Measurements from ENCODE around the gene PADI1. TPM values are rescaled to one million over a fixed set of nuclear protein-coding genes. Genes with fewer than 3 reads are reported as not detected.

PADI1 gene
- total and polyA plus RNA-seq, 8 donors, result 0.37 to 98.2 TPM; not detected in 6

DNA sequence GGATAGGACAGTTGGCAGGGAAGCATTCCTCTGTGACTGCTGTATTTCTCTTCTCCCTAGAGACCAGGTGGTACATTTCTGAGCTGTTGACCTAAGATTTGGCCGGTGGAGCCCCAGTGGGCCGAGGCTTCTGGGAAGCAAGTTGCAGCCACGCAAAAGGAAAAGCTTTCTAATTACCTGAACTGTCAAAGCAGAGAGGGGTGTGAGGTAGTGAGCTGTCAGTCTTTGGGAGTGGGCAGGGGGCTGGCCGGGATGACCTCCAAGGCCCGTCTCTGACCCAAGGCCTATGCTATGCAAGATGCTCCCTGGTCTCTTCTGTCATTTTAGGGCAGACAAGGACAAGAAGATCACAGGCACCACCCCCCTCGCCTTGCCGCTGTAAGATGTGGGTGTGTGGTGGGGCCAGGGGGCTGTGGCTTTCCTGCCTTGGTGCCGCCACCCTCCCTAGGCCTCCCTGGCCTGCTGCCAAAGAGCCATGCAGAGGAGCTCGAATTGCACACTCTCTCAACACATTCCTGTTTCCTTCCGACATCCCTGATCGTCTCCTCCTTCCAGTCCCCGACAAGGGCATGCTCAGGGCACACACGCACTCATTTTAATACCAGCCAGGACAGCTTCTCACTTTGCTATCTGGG, 7.7 kb downstream of the PADI1 start:
- Histone ChIP-seq H3K36me3 (no peaks in the 10 kb centered on the region), H3K27me3 (peaks cover 0 to 63% (median 23%) of the 10 kb centered on the region in 3 donors), H3K9me3 (no peaks in the 10 kb centered on the region), H3K27ac (no peak overlapping the region), H3K4me3 (no peak overlapping the region), H3K4me1 (peaks cover 5 to 21% (median 13%) of the 10 kb centered on the region in 4 donors)
- intact Hi-C loops (cut with DNase I; ENCODE audit: low total_unique reads), result no loop called here
- TF ChIP-seq, protein P1, sequence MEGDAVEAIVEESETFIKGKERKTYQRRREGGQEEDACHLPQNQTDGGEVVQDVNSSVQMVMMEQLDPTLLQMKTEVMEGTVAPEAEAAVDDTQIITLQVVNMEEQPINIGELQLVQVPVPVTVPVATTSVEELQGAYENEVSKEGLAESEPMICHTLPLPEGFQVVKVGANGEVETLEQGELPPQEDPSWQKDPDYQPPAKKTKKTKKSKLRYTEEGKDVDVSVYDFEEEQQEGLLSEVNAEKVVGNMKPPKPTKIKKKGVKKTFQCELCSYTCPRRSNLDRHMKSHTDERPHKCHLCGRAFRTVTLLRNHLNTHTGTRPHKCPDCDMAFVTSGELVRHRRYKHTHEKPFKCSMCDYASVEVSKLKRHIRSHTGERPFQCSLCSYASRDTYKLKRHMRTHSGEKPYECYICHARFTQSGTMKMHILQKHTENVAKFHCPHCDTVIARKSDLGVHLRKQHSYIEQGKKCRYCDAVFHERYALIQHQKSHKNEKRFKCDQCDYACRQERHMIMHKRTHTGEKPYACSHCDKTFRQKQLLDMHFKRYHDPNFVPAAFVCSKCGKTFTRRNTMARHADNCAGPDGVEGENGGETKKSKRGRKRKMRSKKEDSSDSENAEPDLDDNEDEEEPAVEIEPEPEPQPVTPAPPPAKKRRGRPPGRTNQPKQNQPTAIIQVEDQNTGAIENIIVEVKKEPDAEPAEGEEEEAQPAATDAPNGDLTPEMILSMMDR (IDR thresholded peaks at IDR 0.05), result no peak
- TF ChIP-seq EP300 (IDR thresholded peaks at IDR 0.05) (no peak), POLR2AphosphoS5 (IDR thresholded peaks at IDR 0.05) (no peak), POLR2A (IDR thresholded peaks at IDR 0.05) (no peak)
- peak; percentile 33 to 86 for DNase-seq
- WGBS, 5 donors, result 11 to 22% (median 18%) methylated on average over 11 to 13 of the region's 13 CpGs

- peaks cover 0 to 65% (median 23%) of the 10 kb centered on the region in 3 donors for H3K27me3 ChIP-seq
- no peaks in the 10 kb centered on the region for H3K9me3 ChIP-seq
- H3K36me3 ChIP-seq, result no peaks in the 10 kb centered on the region
- DNase-seq, result no peak
- peaks cover 5 to 21% (median 13%) of the 10 kb centered on the region in 4 donors for H3K4me1 ChIP-seq
- H3K27ac ChIP-seq, result no peak overlapping the region
- no peak for TF ChIP-seq POLR2AphosphoS5 (IDR thresholded peaks at IDR 0.05)
- no peak for TF ChIP-seq POLR2A (IDR thresholded peaks at IDR 0.05)
- TF ChIP-seq EP300 (IDR thresholded peaks at IDR 0.05), result no peak
- WGBS, 5 donors, result 40 to 57% (median 48%) methylated on average over 13 of the region's 13 CpGs
- no peak overlapping the region for H3K4me3 ChIP-seq
- intact Hi-C loops (cut with DNase I; ENCODE audit: low total_unique reads), result no loop called here
Observed at GRCh38 chr1:17213148-17213781, 8.3 kb downstream of the PADI1 start.

GRCh38 chr1:17213782-17214148, 8.8 kb downstream of the PADI1 start:
- 80 to 87% (median 86%) methylated on average over 9 of the region's 9 CpGs for WGBS, 5 donors

DNA sequence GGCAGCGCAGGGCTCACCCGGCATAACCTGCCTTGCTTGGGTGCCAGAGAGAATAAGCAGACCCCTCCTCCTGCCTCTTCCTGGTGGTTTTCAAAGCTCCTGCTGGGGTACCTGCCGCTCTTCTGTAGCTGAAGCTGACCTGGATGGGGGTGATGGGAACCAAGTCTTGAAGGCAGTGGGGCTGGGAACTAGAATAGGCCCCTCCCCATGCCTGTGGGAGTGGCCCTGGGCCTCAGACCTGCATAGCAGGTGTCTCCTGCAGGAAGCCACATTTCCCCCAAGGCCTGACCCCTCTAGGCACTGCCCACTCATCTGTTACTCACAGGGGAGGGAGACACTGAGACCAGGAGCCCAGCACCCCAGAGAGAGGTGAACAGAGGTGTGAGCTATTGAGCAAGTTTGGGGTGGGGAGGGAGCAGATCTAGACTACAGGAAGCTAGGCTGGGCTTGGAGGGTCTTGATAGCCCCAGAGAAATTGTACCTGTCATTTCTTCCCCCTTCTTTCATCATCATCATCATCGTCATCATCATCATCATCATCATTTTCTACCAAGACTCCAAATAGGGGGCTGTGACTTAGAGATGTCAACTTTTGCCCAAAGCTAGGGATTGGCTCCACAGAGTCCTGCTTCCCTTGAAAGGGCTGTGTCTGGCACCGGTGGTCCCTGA, 10.1 kb downstream of the PADI1 start:
- Histone ChIP-seq H3K27ac (no peak overlapping the region), H3K9me3 (no peaks in the 10 kb centered on the region), H3K4me1 (peaks cover 5 to 21% (median 13%) of the 10 kb centered on the region in 4 donors), H3K4me3 (no peak overlapping the region), H3K36me3 (no peaks in the 10 kb centered on the region), H3K27me3 (peaks cover 0 to 83% (median 29%) of the 10 kb centered on the region in 3 donors)
- intact Hi-C loops (cut with DNase I; ENCODE audit: low total_unique reads), result no loop called here
- TF ChIP-seq, protein P1 (IDR thresholded peaks at IDR 0.05), result no peak
- TF ChIP-seq POLR2A (IDR thresholded peaks at IDR 0.05) (no peak), EP300 (IDR thresholded peaks at IDR 0.05) (no peak), POLR2AphosphoS5 (IDR thresholded peaks at IDR 0.05) (no peak)
- 80 to 97% (median 84%) methylated on average over 3 to 5 of the region's 5 CpGs for WGBS, 5 donors
- no peak for DNase-seq

More at GRCh38 chr1:17213782-17214148, 8.8 kb downstream of the PADI1 start:
- Histone ChIP-seq H3K4me1 (peaks cover 5 to 21% (median 13%) of the 10 kb centered on the region in 4 donors), H3K36me3 (no peaks in the 10 kb centered on the region), H3K27ac (no peak overlapping the region), H3K27me3 (peaks cover 0 to 70% (median 26%) of the 10 kb centered on the region in 3 donors), H3K4me3 (no peak overlapping the region), H3K9me3 (no peaks in the 10 kb centered on the region)
- no peak for DNase-seq
- TF ChIP-seq POLR2AphosphoS5 (IDR thresholded peaks at IDR 0.05) (no peak), EP300 (IDR thresholded peaks at IDR 0.05) (no peak), POLR2A (IDR thresholded peaks at IDR 0.05) (no peak)
- TF ChIP-seq, protein P1 (IDR thresholded peaks at IDR 0.05), result no peak
- intact Hi-C loops (cut with DNase I; ENCODE audit: low total_unique reads), result no loop called here
